Measurements from ENCODE around the gene RRAD.

- TF ChIP-seq HDGF (IDR thresholded peaks at IDR 0.05; ENCODE audit: borderline replicate concordance) (no peak), FOXK2 (IDR thresholded peaks at IDR 0.05) (no peak), CTBP1 (IDR thresholded peaks at IDR 0.05; ENCODE audit: borderline replicate concordance) (no peak), ELF4 (IDR thresholded peaks at IDR 0.05) (no peak), FOXA1 (IDR thresholded peaks at IDR 0.05) (no peak), SP1 (IDR thresholded peaks at IDR 0.05) (no peak), ZNF384 (IDR thresholded peaks at IDR 0.05) (no peak), BHLHE40 (IDR thresholded peaks at IDR 0.05; ENCODE audit: borderline replicate concordance) (no peak), SUZ12 (IDR thresholded peaks at IDR 0.05) (no peak)
- TF ChIP-seq, protein P1, sequence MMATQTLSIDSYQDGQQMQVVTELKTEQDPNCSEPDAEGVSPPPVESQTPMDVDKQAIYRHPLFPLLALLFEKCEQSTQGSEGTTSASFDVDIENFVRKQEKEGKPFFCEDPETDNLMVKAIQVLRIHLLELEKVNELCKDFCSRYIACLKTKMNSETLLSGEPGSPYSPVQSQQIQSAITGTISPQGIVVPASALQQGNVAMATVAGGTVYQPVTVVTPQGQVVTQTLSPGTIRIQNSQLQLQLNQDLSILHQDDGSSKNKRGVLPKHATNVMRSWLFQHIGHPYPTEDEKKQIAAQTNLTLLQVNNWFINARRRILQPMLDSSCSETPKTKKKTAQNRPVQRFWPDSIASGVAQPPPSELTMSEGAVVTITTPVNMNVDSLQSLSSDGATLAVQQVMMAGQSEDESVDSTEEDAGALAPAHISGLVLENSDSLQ (IDR thresholded peaks at IDR 0.05), result no peak
These were observed 35.7 kb downstream of the RRAD start for GRCh38 chr16:66889622-66890021.

Measured in HEK293T (cell line).